ENCODE results near the gene NUDT2.

DNA sequence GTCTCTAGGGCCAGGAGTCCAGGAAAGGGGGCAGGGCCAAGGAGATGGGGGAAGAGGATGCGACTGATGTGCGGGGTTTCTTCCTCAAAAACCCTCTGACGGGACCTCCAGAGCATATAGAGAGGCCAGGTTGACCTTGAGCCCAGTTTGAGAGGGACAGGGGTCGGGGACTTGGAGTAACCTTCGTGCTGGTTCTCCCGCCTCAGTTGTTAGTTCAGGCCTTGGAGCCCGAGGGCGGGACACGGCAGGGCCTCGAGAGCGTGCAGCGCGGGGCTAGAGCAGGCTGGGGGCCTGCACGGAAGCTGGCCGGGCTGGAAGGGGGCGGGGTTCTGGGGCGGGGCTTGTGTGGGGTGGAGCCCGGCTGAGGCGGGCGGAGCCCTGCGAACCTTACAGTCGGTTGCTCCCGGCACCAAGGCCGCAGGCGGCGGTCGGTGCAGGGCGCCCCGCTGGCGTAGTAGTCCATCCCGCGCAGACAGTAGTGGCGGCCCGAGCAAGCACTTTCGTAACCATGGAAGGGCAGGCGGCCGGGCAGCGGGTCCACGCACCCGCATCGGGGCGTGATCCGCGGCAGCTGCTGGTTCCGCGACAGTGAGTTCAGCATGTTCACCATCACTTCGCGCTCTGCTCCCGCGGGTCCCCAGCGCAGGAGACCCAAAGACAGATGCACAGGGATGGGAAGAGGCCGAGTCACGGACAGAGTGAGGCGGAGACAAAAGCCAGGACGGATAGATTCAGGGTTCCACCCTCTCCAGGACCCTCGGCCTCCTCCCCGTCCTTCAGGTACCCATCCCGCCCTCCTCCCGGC, 51.3 kb downstream of the NUDT2 start:
- TF ChIP-seq POLR2A (IDR thresholded peaks at IDR 0.05) (peak; percentile 20), CTCF (IDR thresholded peaks at IDR 0.05) (no peak), EP300 (IDR thresholded peaks at IDR 0.05) (no peak)

Data from ovary (tissue), 3 donors.